Measurements from ENCODE around the gene LRRC42.

DNA sequence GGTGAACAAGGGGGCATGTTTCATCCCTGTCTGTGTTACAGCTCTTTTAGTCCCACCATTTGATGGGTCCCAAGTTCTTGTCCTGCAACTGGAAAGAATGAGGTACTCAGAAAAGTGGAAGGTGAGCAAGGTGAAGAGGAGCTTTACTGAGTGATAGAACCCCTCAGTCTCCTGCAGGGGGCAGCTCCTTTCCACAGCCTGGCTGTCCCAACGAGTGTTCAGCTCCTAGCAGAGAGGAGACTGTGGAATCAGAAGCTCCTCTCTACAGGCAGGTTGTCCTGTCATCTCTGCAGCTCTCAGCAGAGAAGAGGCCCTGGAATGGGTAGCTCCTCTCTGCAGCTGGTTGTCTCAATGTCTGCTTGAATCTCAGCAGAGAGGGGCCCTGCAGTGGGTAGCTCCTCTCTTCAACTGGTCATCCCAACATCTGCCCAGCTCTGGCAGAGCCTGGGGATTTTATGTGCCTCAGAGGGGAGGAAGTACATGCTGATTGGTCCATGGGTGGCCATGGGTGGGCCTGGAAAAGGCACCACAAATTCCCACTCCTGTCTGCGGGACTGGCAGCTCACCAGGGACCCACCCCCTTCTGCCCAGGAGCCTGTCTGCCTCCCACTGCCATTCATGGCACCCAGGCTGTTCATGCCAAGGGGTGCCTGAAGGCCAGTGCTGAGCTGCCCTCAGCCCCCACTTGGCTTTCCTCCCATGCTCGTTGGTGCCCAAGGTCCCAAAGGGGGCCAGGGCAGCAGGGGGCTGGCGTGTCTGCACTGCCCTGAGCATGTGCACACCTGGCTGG lies 46.1 kb downstream of the LRRC42 start:
- TF ChIP-seq NFYB (IDR thresholded peaks at IDR 0.05; ENCODE audit: insufficient read depth, low read depth, low read length) (no peak), POLR2AphosphoS5 (IDR thresholded peaks at IDR 0.05; ENCODE audit: low read length) (no peak), CHD2 (IDR thresholded peaks at IDR 0.05; ENCODE audit: borderline replicate concordance, low read depth, low read length) (no peak), EP300 (IDR thresholded peaks at IDR 0.05; ENCODE audit: borderline replicate concordance in 1 of 2, control insufficient read depth in 1 of 2, low read depth in 2 of 2, low read length in 2 of 2) (no peak), BHLHE40 (IDR thresholded peaks at IDR 0.05; ENCODE audit: borderline replicate concordance in 1 of 2, low read depth in 2 of 2, low read length in 1 of 2) (no peak), CBX5 (IDR thresholded peaks at IDR 0.05; ENCODE audit: low read depth) (no peak), CHD1 (IDR thresholded peaks at IDR 0.05; ENCODE audit: low read depth, low read length) (no peak), ELK1 (IDR thresholded peaks at IDR 0.05; ENCODE audit: low read depth, low read length) (no peak), YY1 (IDR thresholded peaks at IDR 0.05; ENCODE audit: low read depth, low read length) (no peak), PAX5 (IDR thresholded peaks at IDR 0.05; ENCODE audit: borderline replicate concordance, low read depth, low read length) (no peak), EZH2 (IDR thresholded peaks at IDR 0.05; ENCODE audit: borderline replicate concordance, control insufficient read depth, low read depth, low read length) (no peak), FOS (IDR thresholded peaks at IDR 0.05; ENCODE audit: borderline replicate concordance, extremely low read depth, insufficient read length) (no peak)
- TF ChIP-seq, protein P1, sequence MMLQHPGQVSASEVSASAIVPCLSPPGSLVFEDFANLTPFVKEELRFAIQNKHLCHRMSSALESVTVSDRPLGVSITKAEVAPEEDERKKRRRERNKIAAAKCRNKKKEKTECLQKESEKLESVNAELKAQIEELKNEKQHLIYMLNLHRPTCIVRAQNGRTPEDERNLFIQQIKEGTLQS (IDR thresholded peaks at IDR 0.05; ENCODE audit: borderline replicate concordance, extremely low read depth, low read depth, low read length): no peak
